ENCODE data around the gene PDE7B. TPM values are rescaled to one million over a fixed set of nuclear protein-coding genes. Genes with fewer than 3 reads are reported as not detected.

The PDE7B gene
- total RNA-seq, 1 donor from 2014 or later: 0.62 TPM

DNA sequence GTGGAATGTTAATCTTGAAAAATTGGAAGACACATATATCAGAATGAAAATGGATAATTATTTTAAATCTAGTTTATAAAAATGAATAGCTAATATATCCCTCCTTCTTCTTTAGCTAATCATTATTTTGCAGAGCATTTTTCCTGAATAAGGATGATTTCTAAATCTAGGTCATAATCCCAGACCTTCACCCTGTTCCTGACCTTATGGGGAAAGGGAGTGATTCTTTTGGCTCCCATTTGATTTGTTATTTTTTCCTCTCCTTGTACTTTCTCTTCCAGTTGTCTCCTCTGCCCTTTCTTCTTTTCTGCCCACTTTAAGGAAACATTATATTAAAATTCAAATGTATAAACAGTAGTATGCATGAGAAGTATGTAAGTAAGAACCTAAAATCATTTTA lies 208.6 kb downstream of the PDE7B start:
- Mint-ChIP-seq H3K36me3 (ENCODE audit: low read depth, unreplicated experiment) (no peaks in the 10 kb centered on the region), H3K4me1 (ENCODE audit: unreplicated experiment) (peaks cover 8% of the 10 kb centered on the region), H3K27me3 (ENCODE audit: unreplicated experiment) (peaks cover 2% of the 10 kb centered on the region), H3K27ac (ENCODE audit: unreplicated experiment) (no peak overlapping the region), H3K4me3 (ENCODE audit: unreplicated experiment) (no peak overlapping the region), H3K9me3 (ENCODE audit: unreplicated experiment) (no peaks in the 10 kb centered on the region)
- TF ChIP-seq, protein P1, sequence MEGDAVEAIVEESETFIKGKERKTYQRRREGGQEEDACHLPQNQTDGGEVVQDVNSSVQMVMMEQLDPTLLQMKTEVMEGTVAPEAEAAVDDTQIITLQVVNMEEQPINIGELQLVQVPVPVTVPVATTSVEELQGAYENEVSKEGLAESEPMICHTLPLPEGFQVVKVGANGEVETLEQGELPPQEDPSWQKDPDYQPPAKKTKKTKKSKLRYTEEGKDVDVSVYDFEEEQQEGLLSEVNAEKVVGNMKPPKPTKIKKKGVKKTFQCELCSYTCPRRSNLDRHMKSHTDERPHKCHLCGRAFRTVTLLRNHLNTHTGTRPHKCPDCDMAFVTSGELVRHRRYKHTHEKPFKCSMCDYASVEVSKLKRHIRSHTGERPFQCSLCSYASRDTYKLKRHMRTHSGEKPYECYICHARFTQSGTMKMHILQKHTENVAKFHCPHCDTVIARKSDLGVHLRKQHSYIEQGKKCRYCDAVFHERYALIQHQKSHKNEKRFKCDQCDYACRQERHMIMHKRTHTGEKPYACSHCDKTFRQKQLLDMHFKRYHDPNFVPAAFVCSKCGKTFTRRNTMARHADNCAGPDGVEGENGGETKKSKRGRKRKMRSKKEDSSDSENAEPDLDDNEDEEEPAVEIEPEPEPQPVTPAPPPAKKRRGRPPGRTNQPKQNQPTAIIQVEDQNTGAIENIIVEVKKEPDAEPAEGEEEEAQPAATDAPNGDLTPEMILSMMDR (IDR thresholded peaks at IDR 0.05; ENCODE audit: unreplicated experiment): no peak
- no peak for DNase-seq (ENCODE audit: low spot score)

DNA sequence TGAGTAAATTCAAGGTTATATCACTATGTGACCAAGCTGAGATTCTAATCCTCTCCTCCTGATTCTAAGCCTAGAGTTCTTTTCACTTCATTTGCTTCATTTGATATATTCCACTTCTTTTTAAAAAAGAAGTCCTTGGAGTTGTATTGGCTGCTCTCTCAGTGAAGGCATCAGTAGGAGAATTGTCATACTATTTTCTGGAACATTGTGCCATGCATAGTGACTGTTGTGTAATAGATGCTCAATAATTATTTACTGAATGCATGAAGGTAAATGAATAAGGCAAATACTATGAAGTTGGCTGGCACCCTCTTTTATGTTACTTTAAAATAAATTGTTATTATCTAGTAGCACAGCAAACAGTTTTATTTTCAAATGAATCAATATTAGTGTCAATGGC lies 209.3 kb downstream of the PDE7B start:
- peaks cover 2% of the 10 kb centered on the region for H3K27me3 Mint-ChIP-seq (ENCODE audit: unreplicated experiment)
- H3K27ac Mint-ChIP-seq (ENCODE audit: unreplicated experiment): no peak overlapping the region
- no peaks in the 10 kb centered on the region for H3K36me3 Mint-ChIP-seq (ENCODE audit: low read depth, unreplicated experiment)
- peaks cover 9% of the 10 kb centered on the region for H3K4me1 Mint-ChIP-seq (ENCODE audit: unreplicated experiment)
- TF ChIP-seq, protein P1 (IDR thresholded peaks at IDR 0.05; ENCODE audit: unreplicated experiment): no peak
- H3K4me3 Mint-ChIP-seq (ENCODE audit: unreplicated experiment): no peak overlapping the region
- H3K9me3 Mint-ChIP-seq (ENCODE audit: unreplicated experiment): no peaks in the 10 kb centered on the region
- DNase-seq (ENCODE audit: low spot score): no peak

DNA sequence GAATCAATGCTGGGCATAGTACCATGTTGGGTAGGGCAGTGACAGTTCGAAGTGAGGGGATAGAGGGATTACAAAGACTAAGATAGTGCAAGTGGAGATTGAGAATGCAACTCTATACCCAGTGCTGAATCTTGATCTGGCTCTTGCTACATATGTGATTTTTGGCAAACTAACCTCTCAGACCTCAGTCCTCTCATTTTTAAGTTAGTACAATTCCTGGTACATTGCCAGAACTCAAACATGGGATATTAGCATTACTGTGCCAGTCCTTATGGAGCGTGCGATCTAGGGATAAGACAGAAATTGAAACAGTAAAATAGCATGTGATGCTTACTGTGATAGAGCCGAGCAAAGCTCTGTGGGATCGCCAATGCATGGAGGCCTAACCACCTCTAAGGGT lies 210.2 kb downstream of the PDE7B start:
- TF ChIP-seq, protein P1 (IDR thresholded peaks at IDR 0.05; ENCODE audit: unreplicated experiment): no peak

DNA sequence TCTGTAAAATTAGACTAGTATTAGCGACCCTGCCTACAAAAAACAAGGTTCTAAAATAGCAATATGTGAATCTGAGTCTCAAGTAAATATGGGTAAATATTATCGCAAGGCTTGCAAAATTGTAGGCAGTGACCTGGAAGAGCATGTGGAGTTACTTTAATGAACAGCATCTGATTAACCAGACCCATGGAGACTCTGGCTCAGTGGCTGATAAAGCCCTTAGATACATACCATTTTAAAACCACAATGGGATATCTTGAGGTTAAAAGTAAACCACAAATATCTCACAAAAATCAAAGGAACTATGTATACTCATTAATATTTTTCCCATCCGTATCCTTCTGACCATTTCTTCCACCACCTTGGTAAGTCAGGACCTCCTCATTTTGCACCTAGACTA lies 211.6 kb downstream of the PDE7B start:
- Mint-ChIP-seq H3K9me3 (ENCODE audit: unreplicated experiment) (no peaks in the 10 kb centered on the region), H3K27ac (ENCODE audit: unreplicated experiment) (no peak overlapping the region), H3K4me3 (ENCODE audit: unreplicated experiment) (no peak overlapping the region), H3K27me3 (ENCODE audit: unreplicated experiment) (peaks cover 5% of the 10 kb centered on the region), H3K36me3 (ENCODE audit: low read depth, unreplicated experiment) (no peaks in the 10 kb centered on the region), H3K4me1 (ENCODE audit: unreplicated experiment) (peaks cover 28% of the 10 kb centered on the region)
- no peak for DNase-seq (ENCODE audit: low spot score)
- TF ChIP-seq, protein P1 (IDR thresholded peaks at IDR 0.05; ENCODE audit: unreplicated experiment): no peak

More for the DNA sequence above, 210.2 kb downstream of the PDE7B start:
- Mint-ChIP-seq H3K4me3 (ENCODE audit: unreplicated experiment) (no peak overlapping the region), H3K9me3 (ENCODE audit: unreplicated experiment) (no peaks in the 10 kb centered on the region), H3K27me3 (ENCODE audit: unreplicated experiment) (peaks cover 2% of the 10 kb centered on the region), H3K4me1 (ENCODE audit: unreplicated experiment) (peaks cover 16% of the 10 kb centered on the region), H3K36me3 (ENCODE audit: low read depth, unreplicated experiment) (no peaks in the 10 kb centered on the region), H3K27ac (ENCODE audit: unreplicated experiment) (no peak overlapping the region)
- no peak for DNase-seq (ENCODE audit: low spot score)

DNA sequence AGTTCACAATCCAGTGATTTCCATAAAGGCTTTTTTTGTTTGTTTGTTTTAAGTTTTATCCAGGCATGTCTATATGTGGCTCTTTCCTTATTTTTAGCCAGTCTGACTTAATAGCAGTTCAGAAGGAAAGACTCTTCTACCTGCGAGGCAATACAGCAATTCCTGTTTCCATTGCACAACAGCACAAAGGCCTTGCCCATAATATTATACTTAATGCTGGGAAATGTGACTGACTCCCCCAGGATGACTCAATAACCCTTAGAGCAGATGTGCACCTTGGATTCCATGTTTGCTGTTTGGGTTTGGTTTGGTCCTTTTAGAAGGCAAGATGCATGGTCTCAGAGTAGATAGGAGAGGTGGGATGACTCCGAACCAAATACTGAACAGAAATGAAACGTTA lies 214.5 kb downstream of the PDE7B start:
- H3K27ac Mint-ChIP-seq (ENCODE audit: unreplicated experiment): no peak overlapping the region
- H3K9me3 Mint-ChIP-seq (ENCODE audit: unreplicated experiment): no peaks in the 10 kb centered on the region
- TF ChIP-seq, protein P1 (IDR thresholded peaks at IDR 0.05; ENCODE audit: unreplicated experiment): no peak
- peaks cover 7% of the 10 kb centered on the region for H3K27me3 Mint-ChIP-seq (ENCODE audit: unreplicated experiment)
- no peak overlapping the region for H3K4me3 Mint-ChIP-seq (ENCODE audit: unreplicated experiment)
- DNase-seq (ENCODE audit: low spot score): no peak
- peaks cover 32% of the 10 kb centered on the region for H3K4me1 Mint-ChIP-seq (ENCODE audit: unreplicated experiment)
- H3K36me3 Mint-ChIP-seq (ENCODE audit: low read depth, unreplicated experiment): no peaks in the 10 kb centered on the region

Data from endothelial cell (in vitro differentiated cells).